ACC112 (cell line): ENCODE data around the gene KCTD16.

Source experiments
- H2AFZ ChIP-seq: fragments of 200-600 bp; sonication (generic); one replicate; pipeline ENCODE4 v1.6.0; 2017; ENCODE audit warnings: antibody characterized with exemption, low read length; ENCODE audit not compliant: unreplicated experiment
- H3K27ac ChIP-seq: fragments of 200-600 bp; sonication (generic); 2 replicates; pipeline ENCODE4 v1.5.1; 2014; ENCODE audit warnings: low read depth, mild to moderate bottlenecking, antibody characterized with exemption, low read length, moderate library complexity
- H3K27me3 ChIP-seq: fragments of 200-600 bp; sonication (generic); 2 replicates; pipeline ENCODE4 v1.6.1; 2014; ENCODE audit warnings: mild to moderate bottlenecking, antibody characterized with exemption, low read length, moderate library complexity, mixed read lengths; ENCODE audit not compliant: insufficient read depth
- H3K36me3 ChIP-seq: fragments of 200-600 bp; sonication (generic); 2 replicates; pipeline ENCODE4 v1.6.1; 2016; ENCODE audit warnings: mild to moderate bottlenecking, antibody characterized with exemption, low read length, moderate library complexity, mixed read lengths; ENCODE audit not compliant: insufficient read depth
- H3K4me1 ChIP-seq: fragments of 200-600 bp; sonication (generic); one replicate; pipeline ENCODE4 v1.6.1; 2016; ENCODE audit warnings: low read length, mixed read lengths; ENCODE audit not compliant: insufficient read depth, unreplicated experiment, control insufficient read depth
- H3K4me3 ChIP-seq: fragments of 200-600 bp; sonication (generic); 2 replicates; pipeline ENCODE4 v1.5.1; 2014; ENCODE audit warnings: mild to moderate bottlenecking, low read depth, low read length
- H3K79me2 ChIP-seq: fragments of 200-600 bp; sonication (generic); one replicate; pipeline ENCODE4 v1.6.0; 2016; ENCODE audit warnings: low read length; ENCODE audit not compliant: control insufficient read depth, unreplicated experiment, insufficient read depth

Gene KCTD16

DNA sequence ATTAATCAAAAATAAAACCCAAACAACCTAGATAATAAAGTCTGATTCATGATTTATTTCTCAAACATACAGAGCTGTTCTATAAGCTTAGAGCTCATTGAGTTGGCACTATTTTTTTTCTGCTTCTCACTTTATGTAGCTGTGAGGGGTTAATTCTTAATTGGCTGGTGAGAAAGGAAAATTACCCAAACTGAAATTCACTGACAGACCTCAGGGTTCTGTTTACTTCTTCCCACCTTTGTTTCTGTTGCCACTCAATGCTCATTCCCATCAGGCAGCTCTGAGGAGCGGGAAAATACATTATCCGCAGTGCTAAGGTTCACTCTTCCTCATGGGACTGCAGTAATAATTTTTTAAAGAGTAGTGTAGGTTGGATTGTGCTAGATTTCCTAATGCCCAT, 139.9 kb downstream of the KCTD16 start:
- H3K27me3 ChIP-seq = no peaks in the 10 kb centered on the region
- no peak overlapping the region for H3K27ac ChIP-seq
- H3K79me2 ChIP-seq = no peaks in the 10 kb centered on the region
- H3K4me1 ChIP-seq = no peaks in the 10 kb centered on the region
- no peak overlapping the region for H2AFZ ChIP-seq
- H3K4me3 ChIP-seq = no peak overlapping the region
- H3K36me3 ChIP-seq = no peaks in the 10 kb centered on the region

DNA sequence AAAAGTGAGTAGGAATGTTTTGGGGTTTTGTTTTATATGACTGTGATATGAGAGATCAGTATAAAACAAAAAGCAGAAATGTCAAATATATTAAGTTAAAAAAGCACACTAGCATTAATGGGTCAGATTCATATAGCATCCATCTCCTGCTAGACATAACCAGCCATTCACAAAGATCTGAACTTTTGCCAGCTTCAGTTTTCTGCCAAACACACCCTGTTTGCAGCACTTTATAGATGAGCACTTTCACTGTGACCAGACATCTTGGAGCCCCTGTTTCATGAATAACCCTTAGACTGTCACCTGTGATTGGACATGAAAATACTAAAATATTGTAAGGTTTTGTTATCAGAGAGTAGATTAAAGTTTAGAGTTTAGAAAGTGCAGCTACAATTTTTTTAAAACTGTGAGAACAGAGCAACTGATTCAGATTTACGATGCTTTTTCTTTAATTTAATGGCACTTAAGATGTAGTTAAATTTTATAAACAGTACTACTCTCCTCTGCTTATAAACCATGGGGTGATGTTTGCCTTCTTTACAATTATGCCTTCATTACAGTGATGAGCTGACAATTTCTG, 142.6 kb downstream of the KCTD16 start:
- Histone ChIP-seq H3K27me3 (no peaks in the 10 kb centered on the region), H3K4me1 (no peaks in the 10 kb centered on the region), H3K27ac (no peak overlapping the region), H2AFZ (no peak overlapping the region), H3K4me3 (no peak overlapping the region), H3K36me3 (no peaks in the 10 kb centered on the region), H3K79me2 (no peaks in the 10 kb centered on the region)

DNA sequence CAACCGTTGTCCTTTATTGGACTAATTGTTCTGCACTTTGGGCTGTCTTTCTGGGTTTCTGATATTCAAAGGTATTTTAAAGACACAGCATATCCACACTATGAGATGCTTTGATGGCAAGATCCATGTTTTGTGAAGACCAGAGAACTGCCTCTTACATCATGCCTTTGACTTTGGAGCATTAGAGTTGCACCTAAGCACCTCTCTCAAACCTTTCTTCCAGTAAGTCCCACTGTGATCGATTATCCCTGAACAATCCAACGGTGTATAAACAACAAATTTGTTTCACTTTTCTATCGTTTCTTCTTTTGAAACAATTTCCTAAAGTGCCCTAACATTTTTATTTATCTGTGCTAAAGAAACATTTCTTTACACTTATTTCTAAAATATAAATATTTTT, 144.4 kb downstream of the KCTD16 start:
- Histone ChIP-seq H3K4me1 (no peaks in the 10 kb centered on the region), H2AFZ (no peak overlapping the region), H3K36me3 (no peaks in the 10 kb centered on the region), H3K4me3 (no peak overlapping the region), H3K79me2 (no peaks in the 10 kb centered on the region), H3K27ac (no peak overlapping the region), H3K27me3 (no peaks in the 10 kb centered on the region)

DNA sequence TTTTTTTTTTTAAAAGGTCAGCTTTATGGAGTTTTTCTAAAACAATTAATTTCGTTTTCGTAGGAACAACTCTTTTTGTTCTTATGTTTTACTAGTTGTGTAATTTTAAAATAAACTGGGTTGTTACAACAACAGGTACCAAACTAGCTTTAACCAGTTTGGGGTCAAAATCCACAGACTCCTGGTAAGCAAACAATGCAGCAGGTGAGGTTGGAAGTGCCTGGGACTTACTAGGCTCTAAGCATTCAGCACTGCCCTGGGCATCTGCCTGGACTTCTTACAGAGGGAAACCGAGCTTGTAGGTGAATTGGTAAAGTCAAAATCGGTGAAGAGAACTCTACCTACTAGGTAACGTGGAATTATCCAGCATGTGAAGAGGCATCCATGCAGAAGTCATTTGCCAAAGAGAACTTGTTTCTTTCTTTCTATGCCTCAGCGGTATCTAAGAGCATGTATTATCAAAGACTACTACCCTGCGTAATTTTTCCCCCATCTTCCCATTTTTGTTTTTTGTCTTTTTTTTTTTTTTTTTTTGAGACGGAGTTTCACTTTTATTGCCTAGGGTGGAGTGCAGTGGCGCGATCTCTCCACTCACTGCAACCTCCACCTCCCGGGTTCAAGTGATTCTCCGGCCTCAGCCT, 145.4 kb downstream of the KCTD16 start:
- Histone ChIP-seq H3K79me2 (no peaks in the 10 kb centered on the region), H3K4me3 (no peak overlapping the region), H3K27ac (no peak overlapping the region), H3K27me3 (no peaks in the 10 kb centered on the region), H3K36me3 (no peaks in the 10 kb centered on the region), H2AFZ (no peak overlapping the region), H3K4me1 (no peaks in the 10 kb centered on the region)

DNA sequence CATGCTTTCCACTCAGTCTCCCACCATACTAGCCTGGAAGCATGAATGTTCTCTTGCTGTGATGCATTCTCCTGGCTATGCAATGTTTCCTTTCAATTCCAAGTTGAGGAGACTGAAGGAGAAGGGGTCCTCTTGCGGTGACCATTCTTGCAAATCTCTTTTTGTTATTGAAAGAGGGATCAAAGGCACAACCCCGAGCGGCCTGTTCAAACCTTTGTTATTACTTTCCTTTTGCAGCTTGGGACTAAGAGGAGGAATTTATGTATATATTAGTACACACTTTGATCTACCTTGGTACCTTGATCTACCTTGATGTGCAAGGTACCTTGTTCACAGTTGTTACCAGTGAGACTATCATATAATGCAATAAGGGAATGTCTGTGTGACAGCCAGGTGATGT, 147.3 kb downstream of the KCTD16 start:
- H3K79me2 ChIP-seq = no peaks in the 10 kb centered on the region
- H3K36me3 ChIP-seq = no peaks in the 10 kb centered on the region
- H3K27me3 ChIP-seq = no peaks in the 10 kb centered on the region
- no peaks in the 10 kb centered on the region for H3K4me1 ChIP-seq
- no peak overlapping the region for H2AFZ ChIP-seq
- H3K4me3 ChIP-seq = no peak overlapping the region
- no peak overlapping the region for H3K27ac ChIP-seq

DNA sequence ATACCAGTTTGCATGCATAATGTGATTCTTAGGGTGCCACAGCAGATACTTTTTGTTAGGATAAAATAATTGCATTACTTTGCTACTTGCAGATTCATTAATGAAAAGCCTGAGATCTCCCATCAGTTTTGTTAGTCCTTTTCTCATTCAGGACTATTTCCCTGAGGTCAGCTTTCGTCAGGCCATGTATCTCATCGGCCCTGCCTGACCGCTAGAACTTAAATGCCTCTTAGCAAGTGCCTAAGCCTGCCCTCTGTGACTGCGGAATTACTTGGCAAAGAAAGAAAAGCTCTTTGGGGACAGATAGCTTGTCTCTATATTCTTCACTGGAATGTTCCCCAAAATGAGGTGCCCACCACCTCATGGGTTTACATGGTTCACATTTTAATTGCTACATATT, 147.8 kb downstream of the KCTD16 start:
- H2AFZ ChIP-seq = no peak overlapping the region
- H3K4me1 ChIP-seq = no peaks in the 10 kb centered on the region
- H3K36me3 ChIP-seq = no peaks in the 10 kb centered on the region
- H3K4me3 ChIP-seq = no peak overlapping the region
- no peaks in the 10 kb centered on the region for H3K27me3 ChIP-seq
- H3K27ac ChIP-seq = no peak overlapping the region
- no peaks in the 10 kb centered on the region for H3K79me2 ChIP-seq

DNA sequence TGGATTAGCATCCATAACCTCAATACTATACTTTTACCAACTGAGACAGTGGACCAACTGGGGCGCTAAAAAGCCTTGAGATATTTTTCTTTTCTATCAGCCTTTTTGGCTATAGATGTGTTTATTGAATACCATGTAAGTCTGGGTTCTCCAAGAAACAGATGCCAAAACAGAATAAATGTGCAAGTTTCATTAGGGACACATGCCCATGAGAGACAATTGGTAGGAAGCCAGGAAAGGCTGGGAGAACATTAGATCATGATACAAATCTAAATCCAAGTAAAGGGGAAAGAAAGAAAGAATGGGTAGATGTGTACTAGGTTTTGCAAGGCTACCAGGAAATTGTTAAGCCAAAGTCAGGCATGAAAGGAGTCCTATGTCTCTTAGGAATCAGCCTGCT, 152.5 kb downstream of the KCTD16 start:
- no peaks in the 10 kb centered on the region for H3K27me3 ChIP-seq
- no peaks in the 10 kb centered on the region for H3K4me1 ChIP-seq
- H3K4me3 ChIP-seq = no peak overlapping the region
- no peaks in the 10 kb centered on the region for H3K36me3 ChIP-seq
- H2AFZ ChIP-seq = no peak overlapping the region
- no peaks in the 10 kb centered on the region for H3K79me2 ChIP-seq
- no peak overlapping the region for H3K27ac ChIP-seq

DNA sequence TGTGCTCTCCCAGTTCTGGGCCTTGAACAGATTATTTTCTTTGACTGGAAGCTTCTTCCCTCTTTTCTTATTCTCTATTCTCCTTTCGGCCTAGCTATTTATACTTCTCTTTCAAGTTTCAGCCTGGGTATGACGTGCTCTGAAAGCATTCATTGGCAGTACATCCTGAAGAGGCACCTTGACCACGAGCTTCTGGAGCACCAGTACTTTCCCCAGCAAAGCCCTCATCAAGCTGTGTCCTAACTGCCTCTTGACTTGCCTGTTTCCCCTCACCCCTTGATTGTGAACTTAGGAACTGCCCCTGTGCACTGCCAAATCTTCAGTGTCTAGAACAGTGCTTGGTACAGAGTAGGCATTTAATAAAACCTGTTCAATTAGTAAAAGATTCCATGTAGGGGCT, 154.9 kb downstream of the KCTD16 start:
- Histone ChIP-seq H3K36me3 (no peaks in the 10 kb centered on the region), H3K79me2 (no peaks in the 10 kb centered on the region), H3K27ac (no peak overlapping the region), H2AFZ (no peak overlapping the region), H3K27me3 (no peaks in the 10 kb centered on the region), H3K4me3 (no peak overlapping the region), H3K4me1 (no peaks in the 10 kb centered on the region)

DNA sequence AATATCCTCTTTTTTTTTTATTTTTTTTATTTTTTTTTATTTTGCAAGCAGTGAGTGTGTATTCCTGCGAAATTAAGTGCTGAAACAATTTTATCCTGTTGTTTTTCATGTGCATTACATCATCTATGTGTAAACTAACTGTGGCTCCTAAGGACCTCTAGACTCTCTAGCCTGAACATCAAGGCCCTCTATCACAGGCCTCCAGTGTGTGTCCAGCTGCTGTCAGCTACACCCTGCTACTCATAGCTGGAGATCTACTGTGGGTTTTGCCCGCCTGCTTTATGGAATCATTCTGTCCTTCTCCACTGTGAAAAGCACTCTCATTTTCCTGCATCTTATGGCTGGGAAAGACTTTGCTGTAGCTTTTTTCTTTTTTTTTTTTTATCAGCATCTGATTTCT, 157.8 kb downstream of the KCTD16 start:
- no peaks in the 10 kb centered on the region for H3K36me3 ChIP-seq
- H3K4me3 ChIP-seq = no peak overlapping the region
- H3K27me3 ChIP-seq = no peaks in the 10 kb centered on the region
- H2AFZ ChIP-seq = no peak overlapping the region
- no peak overlapping the region for H3K27ac ChIP-seq
- no peaks in the 10 kb centered on the region for H3K4me1 ChIP-seq
- no peaks in the 10 kb centered on the region for H3K79me2 ChIP-seq

DNA sequence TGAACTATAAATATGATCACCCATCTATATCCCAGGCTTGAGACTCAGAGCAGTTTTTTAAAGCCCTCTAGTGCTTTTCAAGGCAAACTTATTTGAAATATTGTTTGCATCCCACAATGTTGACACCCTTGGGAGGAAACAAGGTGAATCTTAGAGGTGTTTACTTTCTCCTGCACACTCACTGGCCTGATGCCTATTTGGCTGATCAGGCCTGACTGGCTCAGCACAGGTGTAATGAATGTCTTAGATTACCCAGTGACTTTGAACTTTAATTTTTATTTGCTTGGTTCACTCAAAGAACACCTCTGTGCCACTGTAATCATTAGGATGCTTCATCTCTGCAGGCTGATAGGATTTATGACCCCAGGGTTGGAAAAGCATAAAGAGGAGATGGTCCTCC, 158.3 kb downstream of the KCTD16 start:
- Histone ChIP-seq H3K36me3 (no peaks in the 10 kb centered on the region), H3K27me3 (no peaks in the 10 kb centered on the region), H3K4me3 (no peak overlapping the region), H3K27ac (no peak overlapping the region), H3K4me1 (no peaks in the 10 kb centered on the region), H3K79me2 (no peaks in the 10 kb centered on the region), H2AFZ (no peak overlapping the region)

DNA sequence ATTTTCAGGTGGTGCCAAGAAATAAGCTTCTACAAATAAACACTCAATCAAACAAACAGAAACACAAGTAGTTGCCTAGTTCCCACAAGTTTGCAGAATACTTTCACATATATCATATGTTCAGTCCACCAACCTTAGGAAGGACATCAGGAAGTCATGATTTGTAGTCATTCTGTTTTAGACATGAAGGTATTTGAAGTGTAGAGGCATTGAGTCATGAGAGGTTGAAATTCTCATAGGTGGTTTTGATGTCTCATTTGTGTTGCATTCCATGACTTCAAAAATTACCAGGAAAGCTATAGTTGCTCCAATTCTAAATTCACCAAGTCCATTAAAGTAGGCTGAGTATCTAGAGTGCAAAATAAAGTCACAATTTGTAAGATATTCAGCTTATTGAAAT, 159.0 kb downstream of the KCTD16 start:
- no peak overlapping the region for H2AFZ ChIP-seq
- H3K27me3 ChIP-seq = no peaks in the 10 kb centered on the region

More for the DNA sequence above, 159.0 kb downstream of the KCTD16 start:
- no peaks in the 10 kb centered on the region for H3K79me2 ChIP-seq
- H3K36me3 ChIP-seq = no peaks in the 10 kb centered on the region
- H3K27ac ChIP-seq = no peak overlapping the region
- no peak overlapping the region for H3K4me3 ChIP-seq
- no peaks in the 10 kb centered on the region for H3K4me1 ChIP-seq
